Activated naive CD4-positive, alpha-beta T cell treated with anti-CD3 and anti-CD28 coated beads for 36 hours (primary cell): ENCODE data around the gene GFOD1. TPM values are rescaled to one million over a fixed set of nuclear protein-coding genes. Genes with fewer than 3 reads are reported as not detected.
A peak's percentile ranks its signal among the peaks of the same experiment; 100 is the strongest.

Experiments used
- CTCF ChIA-PET: fragments of 350-600 bp; sonication (Branson Sonifier 250); formaldehyde crosslinking; loops from one replicate; lab custom pipeline; 2021; ENCODE audit warnings: antibody characterized with exemption; lab: Charles Lee
- DNase-seq: peaks from one replicate; pipeline ENCODE4 v3.0.0-alpha.2; 2020
- H3K27ac Mint-ChIP-seq: one replicate; pipeline ENCODE4 v1.8.0; 2021; ENCODE audit warnings: mild to moderate bottlenecking, mixed read lengths
- H3K27me3 Mint-ChIP-seq: one replicate; pipeline ENCODE4 v1.8.0; 2021; ENCODE audit warnings: low read depth, mixed read lengths
- H3K36me3 Mint-ChIP-seq: one replicate; pipeline ENCODE4 v1.8.0; 2021; ENCODE audit warnings: low read depth, mixed read lengths
- H3K4me1 Mint-ChIP-seq: one replicate; pipeline ENCODE4 v1.8.0; 2021; ENCODE audit warnings: low read depth, mixed read lengths
- H3K4me3 Mint-ChIP-seq: one replicate; pipeline ENCODE4 v1.8.0; 2021; ENCODE audit warnings: mild to moderate bottlenecking, moderate library complexity, mixed read lengths
- H3K9me3 Mint-ChIP-seq: one replicate; pipeline ENCODE4 v1.8.0; 2021; ENCODE audit warnings: mixed read lengths
- intact Hi-C: fragments of 100-400 bp; cut with micrococcal nuclease; formaldehyde crosslinking; loops from one replicate; pipeline ENCODE4 v1.15.1; 2023
- total RNA-seq, 2 experiments: library from RNA; stranded (reverse); gene quantifications; one replicate each; pipeline ENCODE4 v1.2.3, GENCODE V29; 2021

Gene GFOD1
- 1 to 10 TPM; 3.7 to 4.2 TPM for total RNA-seq

- H3K9me3 Mint-ChIP-seq, result no peaks in the 10 kb centered on the region
- intact Hi-C loops, result loop anchor here (1.0 to 2.0 kb wide), 5 partner anchors 39 to 327 kb away; partner anchors contain the start of genes MCUR1 and NOL7
- peak within 1 kb of the TSS; percentile 47 for H3K27ac Mint-ChIP-seq
- CTCF ChIA-PET, result interaction anchor here (0.8 to 1.6 kb wide), 3 partner anchors 23 to 88 kb away, joined by 3 to 5 read pairs (median 5); no protein-coding TSS in a partner anchor
- peaks cover 24% of the 10 kb centered on the region for H3K4me1 Mint-ChIP-seq
- no peaks in the 10 kb centered on the region for H3K36me3 Mint-ChIP-seq
- peaks cover 2% of the 10 kb centered on the region for H3K27me3 Mint-ChIP-seq
- DNase-seq, result peak; percentile 80
- H3K4me3 Mint-ChIP-seq, result peak within 1 kb of the TSS; percentile 92
These were observed at the start of gene GFOD1 for GRCh38 chr6:13487122-13488014. GFOD1 (minus strand) TSS chr6:13487600; CDS start chr6:13486890, 710 bp downstream.

DNA sequence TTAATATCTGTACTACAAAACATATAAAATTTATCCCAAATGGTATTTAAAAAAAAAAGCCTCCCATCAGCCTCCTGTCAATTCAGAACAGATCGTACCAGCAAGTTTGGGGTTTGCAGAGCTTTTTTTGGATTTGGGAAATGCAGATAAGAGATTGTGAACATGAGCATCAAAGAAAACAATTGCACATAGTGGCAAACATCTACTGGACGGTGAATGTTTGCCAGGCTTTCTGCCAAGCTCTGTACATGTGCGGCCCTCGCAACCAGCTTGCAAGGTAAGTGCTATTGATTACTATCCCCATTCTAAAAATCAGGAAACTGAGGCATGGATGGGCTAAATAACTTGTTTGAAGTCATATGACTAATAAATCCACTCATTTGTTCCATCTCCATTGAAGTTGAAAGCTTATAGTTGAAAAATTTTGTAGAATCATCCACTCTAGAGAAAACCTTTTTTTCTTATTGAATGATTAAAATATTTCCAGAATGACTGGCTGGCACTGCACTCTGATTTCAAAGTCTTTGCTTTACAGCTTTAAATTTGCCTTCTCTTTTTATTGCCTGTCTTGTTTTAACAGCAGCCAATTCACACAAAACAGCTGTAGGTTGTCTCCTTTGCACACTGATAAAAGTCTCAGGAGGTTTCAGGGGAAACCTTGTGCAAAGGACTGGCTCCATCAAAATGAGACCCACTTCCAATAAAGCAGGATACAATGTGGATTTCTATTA, 49.6 kb upstream of the GFOD1 start:
- H3K27me3 Mint-ChIP-seq, result no peaks in the 10 kb centered on the region
- no peak for DNase-seq
- CTCF ChIA-PET, result interaction anchor here (0.7 to 1.4 kb wide), 3 partner anchors 11 to 205 kb away, joined by 3 to 6 read pairs (median 4); partner anchors contain the start of gene SIRT5
- H3K4me1 Mint-ChIP-seq, result no peaks in the 10 kb centered on the region
- H3K36me3 Mint-ChIP-seq, result no peaks in the 10 kb centered on the region
- H3K9me3 Mint-ChIP-seq, result no peaks in the 10 kb centered on the region
- H3K4me3 Mint-ChIP-seq, result no peak overlapping the region
- intact Hi-C loops, result loop anchor here (2.0 kb wide), 1 partner anchor 72 kb away; no protein-coding TSS in a partner anchor
- H3K27ac Mint-ChIP-seq, result no peak overlapping the region

GRCh38 chr6:13535306-13535705, 47.9 kb upstream of the GFOD1 start:
- Mint-ChIP-seq H3K27me3 (no peaks in the 10 kb centered on the region), H3K9me3 (no peaks in the 10 kb centered on the region), H3K4me1 (no peaks in the 10 kb centered on the region), H3K4me3 (no peak overlapping the region), H3K27ac (no peak overlapping the region), H3K36me3 (no peaks in the 10 kb centered on the region)
- intact Hi-C loops, result no loop called here
- no peak for DNase-seq
- CTCF ChIA-PET, result interaction anchor here (1.1 kb wide), 1 partner anchor 205 kb away, joined by 4 read pairs; no protein-coding TSS in a partner anchor

- Mint-ChIP-seq H3K4me1 (no peaks in the 10 kb centered on the region), H3K4me3 (no peak overlapping the region), H3K27me3 (no peaks in the 10 kb centered on the region), H3K9me3 (no peaks in the 10 kb centered on the region), H3K36me3 (no peaks in the 10 kb centered on the region), H3K27ac (no peak overlapping the region)
- intact Hi-C loops, result no loop called here
- CTCF ChIA-PET, result interaction anchor here (1.1 kb wide), 1 partner anchor 204 kb away, joined by 4 read pairs; no protein-coding TSS in a partner anchor
- no peak for DNase-seq
These were observed 47.1 kb upstream of the GFOD1 start for GRCh38 chr6:13534536-13534935.

- Mint-ChIP-seq H3K9me3 (no peaks in the 10 kb centered on the region), H3K36me3 (no peaks in the 10 kb centered on the region), H3K4me1 (peaks cover 1% of the 10 kb centered on the region), H3K4me3 (no peak overlapping the region), H3K27ac (no peak overlapping the region), H3K27me3 (no peaks in the 10 kb centered on the region)
- DNase-seq, result no peak
- CTCF ChIA-PET, result interaction anchor here (0.5 to 1.0 kb wide), 2 partner anchors 102 to 197 kb away, joined by 3 read pairs; no protein-coding TSS in a partner anchor
- intact Hi-C loops, result no loop called here
These were observed 44.6 kb upstream of the GFOD1 start for GRCh38 chr6:13531956-13532355.

GRCh38 chr6:13528777-13529343, 41.5 kb upstream of the GFOD1 start:
- DNase-seq, result no peak
- CTCF ChIA-PET, result no interaction called here
- Mint-ChIP-seq H3K4me1 (peaks cover 11% of the 10 kb centered on the region), H3K27me3 (no peaks in the 10 kb centered on the region), H3K36me3 (no peaks in the 10 kb centered on the region), H3K9me3 (no peaks in the 10 kb centered on the region), H3K27ac (no peak overlapping the region), H3K4me3 (no peak overlapping the region)
- intact Hi-C loops, result loop anchor here (1.0 to 5.0 kb wide), 2 partner anchors 77 to 193 kb away; no protein-coding TSS in a partner anchor

DNA sequence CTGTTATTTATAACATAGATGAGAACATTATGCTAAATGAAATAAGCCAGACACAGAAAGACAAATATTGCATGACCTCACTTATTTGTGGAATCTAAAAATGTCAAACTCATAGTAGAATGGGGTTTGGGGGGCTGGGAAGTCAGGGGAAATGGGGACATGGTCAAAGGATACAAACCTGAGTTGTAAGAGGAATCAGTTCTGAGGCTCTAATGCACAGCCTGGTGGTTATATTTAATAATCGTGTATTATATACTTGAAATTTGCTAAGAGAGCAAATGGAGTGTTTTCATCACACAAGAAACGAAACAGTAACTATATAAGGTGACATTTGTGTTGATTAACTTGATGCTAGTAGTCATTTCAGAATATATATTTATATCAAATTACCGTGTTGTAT, 40.8 kb upstream of the GFOD1 start:
- H3K9me3 Mint-ChIP-seq, result no peaks in the 10 kb centered on the region
- no peaks in the 10 kb centered on the region for H3K36me3 Mint-ChIP-seq

DNA sequence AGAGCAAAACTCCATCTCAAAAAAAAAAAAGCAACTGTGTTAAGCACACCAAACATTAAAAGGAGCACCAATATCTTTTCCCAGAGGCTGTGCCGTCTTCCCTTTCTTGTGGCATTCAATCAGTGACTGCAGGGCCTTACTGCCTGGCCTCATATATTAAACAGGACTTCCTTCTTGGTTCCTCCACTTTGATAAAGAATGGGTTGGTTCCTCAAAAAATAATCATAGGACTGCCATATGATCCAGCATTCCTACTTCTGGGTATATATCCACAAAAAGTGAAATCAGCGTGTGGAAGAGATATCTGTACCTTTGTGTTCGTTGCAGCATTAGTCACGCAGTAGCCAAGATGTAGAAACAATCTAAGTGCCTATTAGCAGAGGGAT, 40.3 kb upstream of the GFOD1 start:
- Mint-ChIP-seq H3K4me3 (no peak overlapping the region), H3K27me3 (no peaks in the 10 kb centered on the region), H3K27ac (no peak overlapping the region), H3K4me1 (peaks cover 11% of the 10 kb centered on the region), H3K9me3 (no peaks in the 10 kb centered on the region), H3K36me3 (no peaks in the 10 kb centered on the region)
- CTCF ChIA-PET, result no interaction called here
- intact Hi-C loops, result loop anchor here (1.0 to 5.0 kb wide), 4 partner anchors 41 to 191 kb away; partner anchors contain the start of gene GFOD1
- DNase-seq, result no peak

More for the DNA sequence above, 40.8 kb upstream of the GFOD1 start:
- intact Hi-C loops, result loop anchor here (1.0 to 5.0 kb wide), 2 partner anchors 76 to 192 kb away; no protein-coding TSS in a partner anchor
- CTCF ChIA-PET, result no interaction called here
- no peaks in the 10 kb centered on the region for H3K27me3 Mint-ChIP-seq
- DNase-seq, result no peak
- no peak overlapping the region for H3K27ac Mint-ChIP-seq
- peaks cover 11% of the 10 kb centered on the region for H3K4me1 Mint-ChIP-seq
- H3K4me3 Mint-ChIP-seq, result no peak overlapping the region

GRCh38 chr6:13526727-13527670, 39.6 kb upstream of the GFOD1 start:
- Mint-ChIP-seq H3K4me1 (peaks cover 11% of the 10 kb centered on the region), H3K27ac (no peak overlapping the region), H3K27me3 (no peaks in the 10 kb centered on the region), H3K9me3 (no peaks in the 10 kb centered on the region), H3K36me3 (no peaks in the 10 kb centered on the region), H3K4me3 (no peak overlapping the region)
- DNase-seq, result peak; percentile 60
- CTCF ChIA-PET, result no interaction called here
- intact Hi-C loops, result loop anchor here (1.0 to 5.0 kb wide), 5 partner anchors 40 to 171 kb away; partner anchors contain the start of genes GFOD1 and SIRT5

DNA sequence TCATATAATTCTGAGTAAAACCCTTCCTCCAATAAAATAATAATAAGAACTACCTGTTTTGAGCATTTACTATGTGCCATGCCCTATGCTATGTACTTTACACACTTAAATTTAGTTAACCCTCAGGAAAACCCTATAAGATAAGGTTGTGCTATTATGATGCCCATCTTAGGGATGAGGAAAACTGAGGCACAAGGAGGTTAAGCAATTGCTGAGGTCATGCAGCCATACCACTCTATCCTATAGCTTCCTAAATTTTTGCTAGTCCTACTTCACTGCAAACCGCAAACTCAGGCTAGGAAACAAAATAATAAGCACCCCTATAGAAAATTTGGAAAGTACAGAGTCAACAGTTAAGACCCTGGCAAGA, 38.9 kb upstream of the GFOD1 start:
- Mint-ChIP-seq H3K27me3 (no peaks in the 10 kb centered on the region), H3K4me1 (peaks cover 11% of the 10 kb centered on the region), H3K9me3 (no peaks in the 10 kb centered on the region), H3K4me3 (no peak overlapping the region), H3K27ac (no peak overlapping the region), H3K36me3 (no peaks in the 10 kb centered on the region)
- CTCF ChIA-PET, result no interaction called here
- no peak for DNase-seq
- intact Hi-C loops, result loop anchor here (1.0 to 5.0 kb wide), 5 partner anchors 40 to 170 kb away; partner anchors contain the start of genes GFOD1 and SIRT5
